GM21515 (cell line): ENCODE measurements around the gene ATP10B.
"Not testable (repeated sequence)": the region's sequence is repeated elsewhere in the genome, so short reads cannot be mapped to it uniquely, and the experiment has no call there.

Source experiments
- ATAC-seq: cut with Tn5 transposase; IDR thresholded peaks from one replicate; pipeline ENCODE4 v1.9.1; 2021; ENCODE audit not compliant: unreplicated experiment

The ATP10B gene

DNA sequence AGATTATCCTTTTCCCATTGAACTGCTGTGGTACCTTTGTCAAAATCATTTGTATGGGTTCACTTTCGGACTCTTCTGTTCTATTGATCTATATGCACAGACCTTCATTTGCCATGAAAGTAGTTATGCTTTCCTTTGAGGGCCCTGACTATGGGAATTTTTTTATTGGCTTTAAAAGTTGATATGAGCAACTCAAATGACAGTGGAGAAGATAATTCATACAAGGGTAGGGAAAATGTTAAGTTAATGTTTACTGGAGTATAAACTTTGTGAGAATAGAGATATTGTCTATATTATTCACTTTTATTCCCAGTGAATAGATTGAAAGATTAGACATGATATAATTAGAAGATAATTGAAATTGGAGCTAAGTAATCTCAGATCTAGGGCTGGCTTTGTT is 94.8 kb downstream of the ATP10B start:
- ATAC-seq: no peak

- no peak for ATAC-seq
These were observed 100.9 kb downstream of the ATP10B start for GRCh38 chr5:160750938-160751657.

GRCh38 chr5:160749682-160750081 is 102.3 kb downstream of the ATP10B start:
- no peak for ATAC-seq

GRCh38 chr5:160749026-160749425 is 103.0 kb downstream of the ATP10B start:
- ATAC-seq: no peak

- no peak for ATAC-seq
These were observed 104.0 kb downstream of the ATP10B start for GRCh38 chr5:160747987-160748386.

- ATAC-seq: no peak
These were observed 104.5 kb downstream of the ATP10B start for GRCh38 chr5:160747559-160747958.

GRCh38 chr5:160744268-160745101 is 107.5 kb downstream of the ATP10B start:
- ATAC-seq: no peak

GRCh38 chr5:160743027-160743426 is 109.0 kb downstream of the ATP10B start:
- peak; percentile 76 for ATAC-seq

DNA sequence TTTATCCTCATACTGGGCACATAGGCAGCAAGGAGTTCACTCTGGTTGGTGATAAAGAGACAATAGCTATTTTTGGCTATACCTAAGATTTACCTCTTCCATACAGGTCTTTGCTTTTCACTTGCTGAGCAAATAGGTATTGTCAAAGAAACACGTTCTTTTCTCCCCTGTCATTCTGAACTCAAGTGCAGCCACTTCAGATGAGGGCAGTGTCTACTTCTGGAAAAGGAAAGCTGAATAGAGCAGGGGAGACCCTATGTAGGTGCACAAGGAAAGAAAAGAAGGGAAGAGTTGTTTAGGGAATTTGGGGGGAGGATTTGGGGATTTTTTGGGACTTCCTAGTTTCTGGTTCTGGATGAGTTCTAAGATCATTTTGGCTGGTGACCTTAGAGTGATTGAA is 109.6 kb downstream of the ATP10B start:
- no peak for ATAC-seq

- no peak for ATAC-seq
These were observed 124.6 kb downstream of the ATP10B start for GRCh38 chr5:160727296-160727997.

- ATAC-seq: no peak
These were observed 125.3 kb downstream of the ATP10B start for GRCh38 chr5:160726721-160727120.

DNA sequence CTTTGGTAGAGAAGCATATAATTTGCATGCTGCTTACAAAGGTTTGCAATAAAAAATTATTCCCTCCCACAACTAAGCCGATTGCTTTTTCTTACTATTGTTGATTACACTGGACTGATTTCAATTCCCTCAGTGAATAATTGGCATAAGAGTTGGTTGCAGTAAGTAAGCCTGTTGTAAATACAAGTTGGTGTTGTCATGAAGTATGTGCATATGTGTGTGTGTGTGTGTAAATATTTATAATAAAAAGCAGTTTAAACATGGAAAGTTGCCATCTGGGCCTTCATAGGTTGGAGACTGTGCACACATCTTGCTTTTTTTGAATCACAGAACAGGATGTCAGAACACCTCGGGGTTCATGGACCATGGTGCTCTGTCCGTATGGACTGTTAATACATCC is 131.2 kb downstream of the ATP10B start:
- ATAC-seq: no peak

GRCh38 chr5:160715508-160715907 is 136.5 kb downstream of the ATP10B start:
- not testable (repeated sequence) for ATAC-seq

DNA sequence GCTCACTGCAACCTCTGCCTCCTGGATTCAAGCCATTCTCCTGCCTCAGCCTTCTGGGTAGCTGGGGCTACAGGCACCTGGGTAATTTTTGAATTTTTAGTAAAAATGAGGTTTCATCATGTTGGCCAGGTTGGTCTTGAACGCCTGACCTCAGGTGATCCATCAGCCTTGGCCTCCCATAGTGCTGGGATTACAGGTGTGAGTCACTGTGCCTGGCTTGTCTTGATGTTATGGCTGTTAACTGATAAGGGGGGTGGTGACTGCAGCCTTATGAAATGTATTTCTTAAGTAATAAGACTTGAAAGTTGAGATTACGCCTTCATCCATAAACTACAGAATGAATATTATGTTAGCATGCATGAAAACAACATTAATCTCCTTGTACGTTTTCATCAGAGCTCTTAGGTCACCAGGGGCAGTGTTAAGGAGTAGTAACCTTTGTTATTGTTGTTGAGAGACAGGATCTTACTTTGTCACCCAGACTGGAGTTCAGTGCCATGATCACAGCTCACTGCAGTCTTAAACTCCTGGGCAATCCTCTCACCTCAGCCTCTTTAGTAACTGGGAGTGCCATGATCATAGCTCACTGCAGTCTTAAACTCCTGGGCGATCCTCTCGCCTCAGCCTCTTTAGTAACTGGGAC is 148.3 kb downstream of the ATP10B start:
- no peak for ATAC-seq

GRCh38 chr5:160702934-160703333 is 149.1 kb downstream of the ATP10B start:
- peak; percentile 95 for ATAC-seq

DNA sequence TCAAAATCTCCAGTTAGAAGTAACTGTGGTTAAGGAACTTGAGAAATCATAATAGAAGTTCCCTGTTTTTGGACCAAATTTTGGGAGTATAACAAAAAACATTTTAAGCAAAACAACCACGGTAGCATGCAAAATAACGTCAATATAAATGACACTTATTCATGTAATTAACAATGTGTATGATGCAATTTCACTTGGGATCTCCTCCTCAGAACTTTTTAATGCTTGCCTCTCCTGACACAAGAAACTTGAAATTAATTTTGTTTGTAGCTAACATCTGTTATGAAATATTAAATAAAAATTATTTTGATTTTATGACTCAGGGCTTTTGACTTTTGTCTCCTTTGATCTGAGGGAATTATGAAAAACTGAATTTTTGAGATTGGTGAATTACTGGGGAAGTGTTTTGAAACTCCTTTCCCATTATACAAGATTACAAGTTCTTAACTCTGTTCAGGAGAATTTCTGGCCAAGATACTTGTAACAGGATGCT is 149.7 kb downstream of the ATP10B start:
- ATAC-seq: no peak

DNA sequence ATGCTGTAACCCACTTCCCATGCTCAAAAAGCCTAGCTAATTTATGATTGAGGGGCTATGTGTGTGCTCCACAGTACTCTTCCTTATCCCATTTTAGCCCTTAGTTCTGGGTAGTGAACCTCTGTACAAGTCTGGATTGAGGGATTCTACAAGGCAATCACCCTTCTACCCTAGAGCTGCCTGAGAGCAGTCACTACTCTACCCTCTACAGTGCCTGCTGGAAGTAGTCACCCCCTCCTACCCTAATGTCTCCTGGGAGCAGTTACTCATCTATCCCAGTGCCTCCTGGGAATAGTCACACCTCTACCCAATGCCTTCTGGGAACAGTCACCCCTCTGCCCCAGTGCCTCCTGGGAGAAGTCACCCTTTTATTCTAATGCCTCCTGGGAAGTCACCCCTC is 150.6 kb downstream of the ATP10B start:
- no peak for ATAC-seq

DNA sequence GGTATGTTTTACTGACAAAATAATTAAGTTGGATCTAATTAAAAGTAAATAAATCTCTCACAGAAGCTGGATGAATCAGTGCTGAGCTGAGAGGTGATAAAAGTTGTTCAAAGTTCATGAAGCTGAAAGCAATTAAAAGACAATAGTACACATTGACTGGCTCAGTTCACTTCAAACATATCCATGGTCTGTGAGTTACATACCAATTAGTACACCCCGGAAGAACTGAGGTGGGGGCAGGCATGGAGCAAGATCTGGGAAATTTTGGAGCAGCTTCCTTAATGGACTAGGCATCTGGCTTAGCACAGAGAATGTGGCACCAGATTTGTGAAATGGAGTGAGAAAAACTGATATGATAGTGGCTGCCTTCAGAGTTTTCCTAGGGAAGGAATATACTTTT is 152.7 kb downstream of the ATP10B start:
- no peak for ATAC-seq

DNA sequence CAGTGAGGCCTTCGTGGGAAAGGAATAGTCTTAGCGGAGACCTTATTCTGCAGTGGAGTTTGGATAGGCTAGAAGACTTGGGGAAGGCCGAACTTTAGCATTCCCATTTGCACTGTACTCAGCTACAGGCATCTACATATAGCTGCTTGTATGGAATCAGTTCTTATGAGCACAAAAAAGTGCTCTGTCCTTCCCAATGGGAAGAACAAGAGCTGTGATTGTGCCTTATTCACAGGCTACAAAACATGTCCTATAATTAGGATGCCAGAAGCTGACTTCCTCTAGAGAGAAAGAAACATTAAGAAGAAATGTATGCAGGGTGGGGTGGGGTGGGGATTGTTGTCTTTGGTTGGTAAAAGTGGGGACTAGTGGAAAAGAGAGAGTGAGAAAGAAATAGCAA is 154.7 kb downstream of the ATP10B start:
- ATAC-seq: no peak

- ATAC-seq: no peak
These were observed 157.1 kb downstream of the ATP10B start for GRCh38 chr5:160694896-160695295.

GRCh38 chr5:160693831-160694465 is 158.1 kb downstream of the ATP10B start:
- ATAC-seq: no peak
